Activated naive CD4-positive, alpha-beta T cell treated with Interleukin-2 at 50 U/mL for 16 hours (primary cell): Measurements from ENCODE around the gene ADRB2.
"Not testable (repeated sequence)": the region's sequence is repeated elsewhere in the genome, so short reads cannot be mapped to it uniquely, and the experiment has no call there.

ENCODE experiments used
- DNase-seq: peaks from one replicate; pipeline ENCODE4 v3.0.0-alpha.2; 2020

Gene ADRB2

GRCh38 chr5:148826053-148826738 lies at the start of gene ADRB2:
TSS of gene ADRB2 (plus strand) at chr5:148826611. CDS start at chr5:148826832, 221 bp downstream.
- DNase-seq, result peak; percentile 90

GRCh38 chr5:148776780-148777179 lies 49.6 kb upstream of the ADRB2 start:
- peak; percentile 13 for DNase-seq

- DNase-seq, result no peak
These were observed 47.5 kb upstream of the ADRB2 start for GRCh38 chr5:148778882-148779281.

- DNase-seq, result no peak
These were observed 45.7 kb upstream of the ADRB2 start for GRCh38 chr5:148780711-148781110.

GRCh38 chr5:148781766-148782165 lies 44.6 kb upstream of the ADRB2 start:
- no peak for DNase-seq

GRCh38 chr5:148785223-148785622 lies 41.2 kb upstream of the ADRB2 start:
- no peak for DNase-seq

- no peak for DNase-seq
These were observed 40.0 kb upstream of the ADRB2 start for GRCh38 chr5:148786456-148786855.

- DNase-seq, result no peak
These were observed 37.8 kb upstream of the ADRB2 start for GRCh38 chr5:148788636-148789035.

GRCh38 chr5:148790545-148791333 lies 35.7 kb upstream of the ADRB2 start:
- DNase-seq, result no peak

GRCh38 chr5:148791334-148791667 lies 35.1 kb upstream of the ADRB2 start:
- peak; percentile 42 for DNase-seq

- no peak for DNase-seq
These were observed 34.7 kb upstream of the ADRB2 start for GRCh38 chr5:148791696-148792095.

- no peak for DNase-seq
These were observed 33.7 kb upstream of the ADRB2 start for GRCh38 chr5:148792744-148793143.

- no peak for DNase-seq
These were observed 33.1 kb upstream of the ADRB2 start for GRCh38 chr5:148793261-148793660.

GRCh38 chr5:148794275-148794674 lies 32.1 kb upstream of the ADRB2 start:
- DNase-seq, result no peak

- DNase-seq, result no peak
These were observed 31.5 kb upstream of the ADRB2 start for GRCh38 chr5:148794729-148795561.

GRCh38 chr5:148796936-148797335 lies 29.5 kb upstream of the ADRB2 start:
- DNase-seq, result no peak

- no peak for DNase-seq
These were observed 27.6 kb upstream of the ADRB2 start for GRCh38 chr5:148798786-148799185.

- DNase-seq, result no peak
These were observed 26.5 kb upstream of the ADRB2 start for GRCh38 chr5:148799737-148800527.

GRCh38 chr5:148801682-148802276 lies 24.6 kb upstream of the ADRB2 start:
- no peak for DNase-seq

GRCh38 chr5:148803451-148803850 lies 23.0 kb upstream of the ADRB2 start:
- not testable (repeated sequence) for DNase-seq

GRCh38 chr5:148804393-148804792 lies 22.0 kb upstream of the ADRB2 start:
- DNase-seq, result no peak
